NCI-H510A treated with DMSO at 0.1 percent for 48 hours (cell line): Measurements from ENCODE around the gene GPR146.

Experiments used
- DNase-seq: peaks from one replicate; lab custom pipeline; 2025; lab: John Stamatoyannopoulos, UW

GPR146 gene

DNA sequence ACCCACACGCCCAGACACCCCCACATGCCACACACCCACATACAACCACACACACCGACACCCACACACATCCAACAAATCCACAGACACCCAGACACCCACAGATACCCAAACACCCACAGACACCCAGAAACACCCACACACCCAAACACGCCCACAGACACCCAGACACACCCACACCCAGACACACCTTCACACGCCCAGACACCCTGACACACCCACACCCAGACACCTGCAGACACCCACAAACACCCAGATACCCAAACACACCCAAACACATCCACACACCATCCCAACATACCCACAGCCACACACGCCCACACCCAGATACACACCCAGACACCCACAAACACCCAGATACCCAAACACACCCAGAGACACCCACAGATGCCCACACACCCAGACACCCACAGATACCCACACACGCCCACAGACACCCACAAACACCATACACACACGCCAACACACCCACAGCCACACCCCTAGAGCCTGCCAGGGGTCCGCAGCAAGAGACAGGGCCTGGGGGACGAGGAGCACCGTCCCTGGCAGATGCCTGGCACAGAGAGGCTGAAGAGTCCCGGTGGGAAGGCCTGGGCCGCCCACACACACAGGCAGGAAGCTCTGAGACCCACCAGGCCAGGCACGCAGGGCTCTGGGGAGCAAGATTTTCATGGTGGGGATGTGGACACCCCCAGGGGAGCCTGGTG, 32.9 kb upstream of the GPR146 start:
- DNase-seq, result no peak

DNA sequence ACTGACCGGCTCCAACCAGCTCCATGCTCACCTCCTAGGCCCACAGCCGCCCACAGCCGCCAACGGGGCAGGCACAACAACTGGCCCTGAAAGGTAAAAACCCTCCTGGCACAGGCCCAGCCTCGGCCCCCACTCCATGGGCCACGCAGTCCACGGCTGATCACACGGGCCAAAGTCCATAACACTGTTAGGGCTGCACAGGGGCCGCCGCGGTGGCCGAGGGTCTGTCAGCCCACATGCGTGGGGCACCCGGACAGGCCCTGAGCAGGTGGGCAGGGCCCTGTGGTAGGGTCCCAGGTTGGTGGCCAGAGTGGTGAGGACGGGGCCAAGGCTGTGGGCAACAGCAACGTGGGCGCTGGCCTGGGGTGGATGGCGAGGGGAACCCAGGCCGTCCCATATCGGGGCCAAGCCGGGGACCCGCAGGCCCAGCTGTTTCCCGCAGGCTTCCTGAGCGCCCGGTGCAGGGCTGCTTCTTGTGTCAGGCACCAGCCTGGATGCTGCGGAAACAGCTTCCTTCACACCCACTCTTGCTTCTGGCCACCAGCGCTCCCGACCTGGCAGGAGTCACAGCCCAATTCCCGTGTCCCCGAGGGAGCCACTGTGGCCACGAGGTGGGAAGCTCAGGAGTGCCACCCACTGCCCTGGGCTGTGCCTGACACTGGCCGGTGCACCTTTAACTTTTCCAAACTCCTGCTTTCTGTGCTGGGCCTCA, 32.2 kb upstream of the GPR146 start:
- no peak for DNase-seq

DNA sequence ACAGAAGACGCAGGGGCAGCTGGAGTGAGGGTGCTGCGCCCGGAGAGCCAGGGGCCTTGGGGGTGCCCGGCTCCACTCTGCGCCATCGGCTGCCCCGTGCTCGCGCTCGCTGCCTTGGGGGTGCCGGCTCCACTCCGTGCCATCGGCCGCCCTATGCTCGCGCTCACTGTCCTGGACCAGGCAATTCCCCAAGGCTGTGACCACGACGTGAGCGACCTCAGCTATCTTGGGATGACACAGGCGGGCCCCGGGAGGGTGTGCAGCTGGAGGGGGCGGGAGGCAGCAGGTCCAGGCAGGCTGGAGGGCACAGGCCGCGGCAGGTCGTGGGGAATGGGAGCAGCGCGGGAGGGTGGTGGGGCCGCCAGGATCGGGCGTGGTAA, 31.6 kb upstream of the GPR146 start:
- no peak for DNase-seq

DNA sequence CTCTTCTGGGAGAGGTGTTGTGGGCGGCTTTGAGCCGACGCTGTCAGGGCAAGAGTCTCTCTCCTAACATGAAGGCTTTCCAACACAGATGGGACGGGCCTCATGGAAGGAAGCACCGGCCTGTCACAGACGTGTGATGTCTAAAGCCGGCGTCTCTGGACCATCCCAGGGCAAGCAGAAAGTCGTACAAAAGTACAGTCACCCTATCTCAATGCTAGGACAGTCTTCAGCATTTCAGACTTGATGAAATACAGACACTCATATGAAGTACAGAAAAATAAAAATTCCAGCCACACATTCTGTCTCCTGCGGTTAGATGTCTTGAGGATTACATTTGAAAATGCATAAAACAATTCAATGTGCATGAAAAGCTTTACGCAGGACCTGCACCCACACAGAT, 30.8 kb upstream of the GPR146 start:
- no peak for DNase-seq

DNA sequence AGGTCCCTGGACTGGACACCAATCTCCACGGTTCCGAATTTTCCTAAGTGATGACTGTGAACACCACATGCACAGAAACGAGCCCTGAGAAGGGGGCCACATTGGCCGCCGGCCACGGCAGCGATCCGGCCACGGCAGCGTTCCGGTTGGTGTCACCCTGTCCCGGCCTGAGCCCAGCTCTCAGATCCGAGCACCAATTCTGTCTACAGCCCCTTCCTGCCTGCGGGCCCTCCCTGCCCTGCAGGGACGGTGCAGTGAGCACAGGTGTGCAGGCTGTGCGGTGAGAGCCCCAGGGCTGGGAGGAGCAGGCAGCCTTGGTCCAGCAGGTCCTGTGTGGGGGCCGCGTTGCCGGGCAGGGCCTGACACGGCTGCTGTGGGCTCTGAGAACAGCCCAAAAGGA, 29.7 kb upstream of the GPR146 start:
- DNase-seq, result no peak

DNA sequence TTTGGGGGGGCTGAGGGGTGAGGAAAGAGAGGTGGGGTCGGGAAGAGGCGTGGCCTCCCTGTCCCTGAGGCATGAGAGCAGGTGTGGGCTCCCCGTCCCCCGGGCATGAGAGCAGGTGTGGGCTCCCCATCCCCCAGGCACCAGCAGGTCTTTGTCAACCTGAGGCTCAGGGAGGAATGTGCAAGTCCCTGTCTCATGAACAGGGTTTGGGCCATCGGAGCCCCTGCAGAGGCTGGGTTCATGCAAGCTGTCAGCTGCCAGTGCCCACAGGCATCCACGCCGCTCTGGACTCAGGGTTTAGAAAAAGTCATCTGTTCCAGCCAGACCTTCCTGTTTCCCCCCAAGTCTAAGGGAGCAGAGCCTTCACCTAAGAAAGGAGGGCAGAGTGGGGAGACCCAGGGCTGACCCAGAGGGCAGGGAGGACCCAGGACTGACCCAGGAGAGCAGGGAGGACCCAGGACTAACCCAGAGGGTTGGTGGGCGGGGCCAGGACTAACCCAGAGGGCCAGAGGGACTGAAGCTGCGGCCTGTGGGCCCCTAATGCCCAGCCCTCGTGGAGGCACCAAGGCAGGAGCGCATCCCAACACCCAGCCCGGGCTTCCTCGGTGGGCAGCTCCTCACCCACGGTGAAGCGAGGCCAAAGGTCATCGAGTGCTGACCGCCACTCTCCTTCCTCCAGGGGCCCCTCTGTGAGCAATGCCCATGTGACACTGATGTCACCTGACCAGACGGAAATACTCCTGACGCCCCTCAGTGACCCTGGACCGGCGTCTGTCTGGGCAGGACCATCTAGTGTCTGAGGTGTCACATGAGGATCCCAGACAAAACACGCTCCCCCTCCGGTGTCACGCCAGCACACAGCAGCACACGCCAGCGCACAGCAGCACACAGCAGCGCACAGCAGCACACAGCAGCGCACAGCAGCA, 28.9 kb upstream of the GPR146 start:
- DNase-seq, result no peak

DNA sequence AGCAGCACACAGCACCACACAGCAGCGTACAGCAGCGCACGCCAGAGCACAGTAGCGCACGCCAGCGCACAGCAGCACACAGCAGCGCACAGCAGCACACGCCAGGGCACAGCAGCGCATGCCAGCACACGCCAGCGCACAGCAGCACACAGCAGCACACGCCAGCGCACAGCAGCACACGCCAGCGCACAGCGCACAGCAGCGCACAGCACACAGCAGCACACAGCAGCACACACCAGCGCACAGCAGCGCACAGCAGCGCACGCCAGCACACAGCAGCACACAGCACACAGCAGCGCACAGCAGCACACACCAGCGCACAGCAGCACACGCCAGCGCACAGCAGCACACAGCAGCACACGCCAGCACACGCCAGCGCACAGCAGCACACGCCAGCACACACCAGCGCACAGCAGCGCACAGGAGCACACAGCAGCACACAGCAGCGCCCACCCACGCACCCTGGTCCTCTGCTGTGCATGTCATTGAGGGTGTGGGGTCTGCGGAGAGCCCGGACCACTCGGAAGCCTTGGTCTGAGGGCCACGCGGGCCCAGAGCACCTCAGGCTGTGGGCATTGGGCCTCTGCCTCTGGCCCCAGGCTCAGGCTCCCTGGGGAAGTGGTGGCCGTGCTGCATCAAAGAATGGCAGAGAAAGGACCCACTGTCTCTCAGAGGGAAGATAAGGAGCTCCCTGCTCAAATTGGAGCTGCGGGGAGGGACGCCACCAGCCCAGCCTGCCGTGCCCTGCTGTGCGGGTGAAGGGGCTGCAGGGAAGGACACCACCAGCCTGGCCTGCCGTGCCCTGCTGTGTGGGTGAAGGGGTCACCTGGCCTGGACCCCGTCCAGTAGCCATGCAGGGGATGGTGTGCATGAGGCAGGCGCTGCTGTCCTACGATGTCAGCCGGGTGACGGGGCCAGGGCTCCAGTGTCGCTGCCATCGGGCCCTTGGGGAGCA, 27.5 kb upstream of the GPR146 start:
- no peak for DNase-seq

DNA sequence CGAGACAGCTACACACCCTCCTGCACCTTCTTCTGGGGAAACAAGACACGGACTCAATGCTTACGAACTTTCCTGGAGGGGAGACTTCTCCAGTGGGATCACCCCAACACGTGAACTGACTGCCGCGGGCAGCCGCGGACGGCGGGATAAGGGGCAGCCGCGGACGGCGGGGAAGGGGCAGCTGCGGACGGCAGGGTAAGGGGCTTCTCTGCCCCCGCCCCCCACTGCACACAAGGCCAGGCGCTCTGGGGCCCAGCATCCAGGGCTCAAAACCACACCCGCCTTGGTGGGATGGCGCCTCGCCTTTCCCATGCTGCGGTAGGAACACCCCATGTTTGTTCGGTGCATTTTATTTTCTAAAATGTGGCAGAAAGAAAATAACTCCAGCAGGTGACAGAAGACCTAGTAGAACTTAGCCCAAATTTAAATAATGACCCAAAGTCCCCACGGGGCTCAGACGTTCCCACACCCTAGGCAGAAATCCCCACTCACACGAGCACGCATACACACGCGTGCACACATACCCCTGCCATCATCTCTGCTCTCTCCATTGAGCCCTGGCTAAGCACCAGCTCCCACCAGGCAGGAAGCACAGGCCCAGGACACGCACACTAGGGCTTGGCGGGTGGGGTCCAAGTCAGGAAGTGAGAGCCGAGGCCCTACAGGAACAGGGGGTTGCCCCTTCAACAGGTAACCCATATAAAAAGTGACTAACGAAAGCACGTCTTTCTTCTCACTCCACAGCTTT, 26.6 kb upstream of the GPR146 start:
- DNase-seq, result no peak

DNA sequence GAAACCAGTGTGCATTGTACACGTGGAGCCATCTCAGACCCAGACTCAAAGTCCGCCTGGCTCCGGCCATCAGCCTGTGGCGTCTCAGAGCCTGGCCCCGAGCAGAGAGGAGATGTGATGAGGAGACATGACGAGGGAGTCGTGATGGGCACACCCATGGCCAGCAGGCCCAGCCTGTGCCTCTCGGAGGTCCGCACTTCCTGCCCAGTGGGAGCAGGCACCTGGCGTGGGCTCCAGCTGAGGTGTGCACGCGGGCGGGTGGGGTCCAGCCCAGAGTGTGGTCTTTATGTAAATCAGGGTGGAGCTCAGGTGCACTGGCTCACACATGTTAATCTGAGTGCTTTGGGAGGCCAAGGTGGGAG, 26.0 kb upstream of the GPR146 start:
- no peak for DNase-seq

DNA sequence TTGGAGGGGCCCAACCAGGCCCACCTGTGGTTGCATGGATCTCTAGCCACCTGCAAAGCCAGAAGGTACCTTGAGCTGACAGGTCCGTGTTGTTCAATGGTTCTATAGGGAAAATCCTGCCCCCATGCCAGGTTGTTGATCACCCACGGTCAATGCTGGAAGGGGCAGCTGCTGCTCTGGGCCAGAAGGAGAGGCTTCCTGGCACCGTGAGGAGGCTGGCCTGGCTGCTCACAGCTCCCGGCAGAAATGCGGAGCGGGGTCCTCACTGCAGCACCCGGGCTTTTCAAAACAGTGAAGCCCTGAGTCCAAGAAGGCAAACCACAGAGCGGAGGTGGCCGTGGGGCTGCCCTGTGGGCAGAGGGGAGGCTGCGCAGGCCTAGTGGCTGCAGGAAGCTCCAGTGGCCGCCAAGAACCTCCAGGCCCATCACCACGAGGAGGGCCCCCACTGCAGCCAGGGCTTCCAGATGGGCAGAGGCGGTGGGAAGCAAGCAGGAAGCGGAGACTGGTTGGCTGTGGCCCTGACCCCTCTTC, 25.0 kb upstream of the GPR146 start:
- DNase-seq, result no peak

DNA sequence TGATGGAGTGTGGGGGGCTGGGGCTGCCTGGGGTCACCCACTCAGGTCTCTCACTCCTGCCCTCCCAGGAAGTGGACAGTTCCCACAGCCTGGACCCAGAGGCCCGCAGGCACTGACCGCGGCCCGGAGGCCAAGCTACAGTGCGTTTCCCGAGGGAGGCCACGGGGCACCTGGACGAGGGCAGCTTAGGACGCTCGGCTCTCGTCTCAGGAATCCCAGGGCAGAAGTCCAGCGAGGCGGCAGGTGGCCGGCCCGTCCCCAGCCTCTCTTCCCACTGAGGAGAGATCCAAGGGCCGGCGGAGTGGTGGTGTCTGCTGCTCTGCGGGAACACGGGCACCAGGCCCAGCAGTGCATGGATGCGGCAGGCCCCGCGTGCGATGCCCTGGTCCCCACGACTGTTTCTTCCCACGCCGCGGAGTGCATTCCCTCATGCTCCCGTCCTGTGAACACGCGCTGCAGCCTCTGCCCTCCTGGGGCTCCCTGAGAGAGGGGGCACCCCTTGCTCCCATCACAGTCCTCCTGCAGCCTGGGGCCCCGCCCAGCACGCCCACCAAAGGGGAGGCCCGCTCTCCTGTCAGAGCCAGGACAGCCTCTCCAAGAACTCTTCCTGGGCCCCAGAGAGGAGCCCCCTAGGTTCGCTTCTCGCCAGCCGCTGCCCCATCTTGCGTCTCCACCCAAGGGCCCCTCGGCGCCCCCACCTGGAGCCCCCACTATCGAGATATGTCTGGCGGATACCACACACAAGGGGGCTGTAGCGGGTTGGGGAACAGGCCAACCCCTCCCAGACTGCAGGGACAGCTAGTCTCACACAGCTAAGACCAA, 24.3 kb upstream of the GPR146 start:
- no peak for DNase-seq

DNA sequence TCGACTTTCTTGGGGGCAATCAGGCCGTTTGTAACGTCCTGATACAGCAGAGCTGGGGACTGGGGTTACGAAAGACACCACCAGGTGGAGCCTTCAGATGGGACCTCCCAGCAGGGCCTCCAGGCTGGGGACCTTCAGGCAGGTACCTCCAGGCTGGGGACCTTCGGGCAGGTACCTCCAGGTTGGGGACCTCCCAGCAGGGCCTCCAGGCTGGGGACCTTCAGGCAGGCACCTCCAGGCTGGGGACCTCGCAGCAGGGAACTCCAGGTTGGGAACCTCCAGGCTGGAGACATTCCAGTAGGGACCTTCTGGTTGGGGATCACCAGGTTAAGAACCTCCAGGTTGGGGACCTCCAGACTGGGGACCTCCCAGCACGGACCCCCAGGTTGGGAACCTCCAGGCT, 23.5 kb upstream of the GPR146 start:
- no peak for DNase-seq

DNA sequence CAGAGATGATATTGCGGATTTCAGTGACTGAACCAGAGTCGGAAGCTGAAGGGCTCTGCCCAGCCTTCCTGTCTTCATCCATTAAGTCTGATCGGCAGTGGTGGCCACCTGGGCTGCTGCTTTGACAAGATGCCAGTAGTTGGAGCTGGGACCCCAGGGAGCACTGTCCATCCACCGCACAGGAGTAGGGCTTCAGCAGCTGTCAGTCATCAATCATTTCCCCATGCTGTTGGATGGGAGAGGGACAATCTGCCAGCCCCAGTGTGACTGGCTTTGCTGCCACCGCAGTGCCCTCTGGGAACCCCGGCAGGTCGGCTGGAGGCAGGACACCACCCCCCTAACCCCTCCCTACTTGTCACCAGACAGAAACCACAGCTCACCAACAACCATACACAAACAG, 23.0 kb upstream of the GPR146 start:
- no peak for DNase-seq

DNA sequence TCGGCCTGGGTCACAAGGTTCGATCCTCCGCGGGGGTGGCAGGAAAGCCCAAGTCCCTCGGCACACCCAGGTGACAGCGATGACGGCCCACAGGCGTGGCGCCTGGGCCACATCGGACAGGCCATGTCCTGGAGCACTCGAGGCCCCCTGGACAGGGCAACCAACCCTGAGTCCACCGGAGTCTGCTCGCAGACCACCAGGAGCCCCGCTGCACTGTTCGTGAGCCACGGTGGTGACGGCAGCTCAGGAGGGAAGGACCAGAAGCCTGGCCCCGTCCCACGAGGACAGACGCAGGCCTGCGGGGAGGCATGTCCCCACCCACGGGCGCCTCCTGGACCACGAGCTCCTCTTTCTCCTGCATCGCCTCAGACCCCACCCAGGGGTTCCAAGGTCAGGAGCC, 22.4 kb upstream of the GPR146 start:
- no peak for DNase-seq

DNA sequence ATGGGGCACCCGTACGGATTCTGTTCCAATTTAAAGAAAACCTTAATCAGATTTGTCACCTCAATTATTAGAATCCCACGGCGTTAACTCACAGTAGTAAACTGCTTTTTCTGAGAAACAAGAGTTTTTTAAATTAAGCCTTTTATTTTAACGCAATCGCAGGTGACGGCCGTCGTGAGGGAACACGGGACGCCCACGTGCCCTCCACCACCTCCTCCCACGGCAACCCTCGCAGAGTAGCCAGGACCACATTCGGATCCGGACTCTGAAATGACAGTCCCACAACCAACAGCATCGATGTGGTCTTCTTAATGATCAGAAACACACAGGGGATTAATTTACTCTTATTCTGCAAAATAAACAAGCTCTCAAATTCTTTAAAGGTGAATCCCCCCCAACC, 22.0 kb upstream of the GPR146 start:
- DNase-seq, result no peak

DNA sequence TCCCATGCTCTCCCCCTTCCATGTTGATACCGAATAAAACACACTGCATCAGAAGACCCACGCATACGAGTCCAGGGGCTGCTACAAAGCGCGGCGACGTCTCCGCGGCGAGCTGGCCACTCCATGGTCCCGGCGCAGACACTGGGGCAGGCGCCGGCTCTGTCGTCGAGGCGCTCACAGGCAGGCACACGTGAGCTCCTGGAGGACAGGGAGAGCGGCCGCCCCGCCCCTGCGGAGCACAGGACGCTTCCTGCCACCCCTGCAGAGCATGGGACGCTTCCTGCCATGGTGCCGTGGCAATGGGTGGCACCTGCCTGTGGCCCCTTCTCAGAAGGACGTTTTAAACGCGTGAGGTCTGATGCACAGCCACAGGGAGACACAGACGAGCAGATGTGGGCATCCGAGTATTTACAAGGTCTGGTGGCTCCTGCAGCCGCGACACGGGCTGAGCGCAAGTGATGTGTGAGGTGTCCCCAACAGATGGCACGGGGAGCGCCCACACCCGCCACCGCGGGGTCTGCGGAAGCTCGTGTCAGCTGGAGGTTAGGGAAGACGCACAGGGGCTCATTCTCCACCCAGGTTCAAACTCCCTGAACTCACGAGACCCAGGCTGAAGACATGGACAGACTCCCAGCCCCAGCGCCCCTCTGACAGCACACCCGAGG, 21.4 kb upstream of the GPR146 start:
- no peak for DNase-seq

DNA sequence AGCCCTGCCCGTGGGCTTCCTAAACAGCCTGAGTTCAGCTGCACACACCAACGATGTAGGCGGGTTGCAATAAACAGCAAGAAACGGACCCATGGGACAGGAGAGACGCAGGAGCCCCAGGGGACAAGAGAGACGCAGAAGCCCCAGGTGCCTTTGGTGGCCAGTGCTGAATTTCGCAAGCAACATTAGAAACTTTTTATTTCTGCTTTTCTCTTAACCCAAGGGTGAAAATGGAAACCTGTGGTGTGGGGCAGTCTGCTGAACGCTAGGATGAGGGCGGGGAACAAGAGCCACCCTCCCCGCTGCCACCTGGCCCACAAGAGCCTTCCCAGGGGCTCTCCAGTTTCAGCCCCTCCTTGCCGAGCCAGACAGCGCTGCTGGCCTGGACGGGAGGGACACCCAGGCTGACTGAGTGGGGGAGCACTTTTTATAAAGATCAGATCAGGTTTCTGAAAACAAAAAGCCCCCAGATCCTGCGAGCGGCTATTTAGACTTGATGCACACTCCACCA, 20.0 kb upstream of the GPR146 start:
- DNase-seq, result no peak

DNA sequence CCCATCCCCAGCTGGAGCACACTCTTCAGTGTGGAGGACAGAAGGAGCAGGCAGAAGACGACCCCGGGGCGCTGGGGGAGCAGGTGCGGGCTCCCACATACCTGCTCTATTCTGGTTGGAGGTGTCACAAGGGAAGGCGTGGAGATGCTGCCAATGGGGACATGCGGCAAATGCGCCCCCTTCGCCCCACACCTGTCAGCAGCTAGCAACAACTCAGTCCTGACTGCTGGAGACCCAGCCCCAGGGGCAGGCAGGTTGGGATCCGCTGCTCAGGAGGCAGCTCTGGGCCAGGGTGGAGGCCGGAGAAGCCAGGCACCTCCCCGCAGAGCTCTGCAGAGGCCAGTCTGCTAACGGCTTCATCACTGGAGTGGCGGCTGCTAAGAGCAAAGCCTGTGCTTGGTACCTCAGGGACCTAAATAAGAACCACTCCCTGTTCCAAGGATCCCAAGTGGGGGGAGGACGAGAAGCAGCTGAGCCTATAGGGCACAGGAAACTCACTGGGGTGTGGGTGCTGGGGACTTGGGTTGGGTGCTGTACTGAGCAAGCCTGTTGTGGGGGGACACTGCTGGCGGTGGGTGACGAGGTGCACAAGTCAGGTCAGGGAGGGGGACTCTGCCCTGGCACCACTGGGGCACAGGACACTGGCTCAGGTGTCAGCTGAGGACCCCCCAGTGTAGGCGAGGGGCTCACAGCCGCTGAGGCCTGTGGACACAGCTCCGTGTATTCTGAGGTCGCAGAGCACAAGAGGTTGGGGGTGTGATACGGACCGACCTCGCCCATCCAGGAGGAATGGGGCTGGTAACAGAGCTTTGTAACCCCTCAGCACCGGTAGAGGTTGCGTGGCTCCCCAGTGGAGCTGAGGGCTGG, 19.2 kb upstream of the GPR146 start:
- no peak for DNase-seq
